HG02840 (cell line): ENCODE results near the gene NOL3.
A peak's percentile ranks its signal among the peaks of the same experiment; 100 is the strongest.
"Not testable (repeated sequence)": the region's sequence is repeated elsewhere in the genome, so short reads cannot be mapped to it uniquely, and the experiment has no call there.

Experiments used
- ATAC-seq: cut with Tn5 transposase; IDR thresholded peaks from one replicate; pipeline ENCODE4 v1.9.1; 2021; ENCODE audit warnings: mild to moderate bottlenecking, moderate library complexity, moderate number of reproducible peaks; ENCODE audit not compliant: unreplicated experiment, low FRiP score

The NOL3 gene

DNA sequence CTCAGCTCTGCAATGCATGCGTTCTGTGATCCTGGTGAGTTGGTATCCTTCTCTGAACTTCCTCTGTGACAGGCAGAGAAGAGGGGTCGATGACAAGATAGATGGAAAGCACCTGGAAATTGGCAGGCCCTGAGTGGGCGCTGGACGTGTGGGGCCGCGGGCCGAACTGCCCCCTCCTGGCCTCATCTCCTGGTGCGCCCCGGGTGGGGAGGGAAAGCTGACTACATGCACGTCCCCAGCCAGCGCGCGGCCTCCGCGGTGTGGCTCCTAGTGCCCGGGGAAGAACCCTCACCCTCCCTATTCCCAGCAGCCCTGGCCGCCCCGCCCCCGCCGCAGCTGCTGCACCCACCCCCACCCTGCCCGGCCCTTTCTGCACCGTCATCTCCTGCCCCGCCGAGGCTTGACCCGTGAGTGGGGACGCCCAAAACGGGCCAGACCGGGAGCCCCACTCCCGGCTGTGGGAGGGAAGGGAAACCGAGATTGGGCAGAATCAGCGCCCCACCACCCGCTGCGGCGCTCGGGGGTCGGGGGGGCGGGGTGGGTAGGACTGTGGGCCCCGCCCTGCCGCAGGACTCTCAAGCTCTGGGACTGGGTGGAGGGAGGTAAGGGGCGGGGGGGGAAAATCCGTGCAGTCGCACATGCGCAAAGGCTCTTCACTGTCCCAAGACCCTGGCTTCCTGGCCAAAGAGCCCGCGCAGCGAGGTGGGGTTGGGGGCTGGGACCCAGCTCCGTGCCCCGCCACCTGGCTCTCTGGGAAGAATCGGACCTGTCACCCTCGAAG is at the start of gene NOL3:
Gene NOL3 (plus strand): TSS at position 371 of the 781 bp plus-strand sequence.
- ATAC-seq: peak; percentile 39

- ATAC-seq: not testable (repeated sequence)
Measured at GRCh38 chr16:67122799-67123198, 47.5 kb upstream of the NOL3 start.

- ATAC-seq: no peak
Measured at GRCh38 chr16:67128417-67128816, 41.9 kb upstream of the NOL3 start.

GRCh38 chr16:67128887-67129286 is 41.5 kb upstream of the NOL3 start:
- ATAC-seq: no peak

DNA sequence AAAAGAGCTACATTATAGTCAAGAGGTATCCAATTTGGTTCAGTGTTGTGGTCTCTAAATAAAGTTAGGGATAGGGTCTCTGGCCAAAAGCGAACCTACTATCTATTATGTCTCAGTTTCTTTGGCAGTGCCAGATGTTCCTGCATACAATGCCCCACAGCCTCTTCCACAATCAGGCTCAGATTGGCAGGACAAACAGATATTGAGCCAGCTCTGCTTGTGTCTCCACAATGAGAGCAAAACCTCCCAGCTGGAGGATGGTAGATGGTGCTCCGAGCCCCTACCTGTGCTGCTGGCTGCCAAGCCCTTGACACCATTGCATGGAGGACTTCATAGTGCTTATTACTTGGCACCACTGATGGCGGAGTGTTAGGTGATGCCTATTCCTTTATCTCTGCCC is 40.9 kb upstream of the NOL3 start:
- ATAC-seq: no peak

DNA sequence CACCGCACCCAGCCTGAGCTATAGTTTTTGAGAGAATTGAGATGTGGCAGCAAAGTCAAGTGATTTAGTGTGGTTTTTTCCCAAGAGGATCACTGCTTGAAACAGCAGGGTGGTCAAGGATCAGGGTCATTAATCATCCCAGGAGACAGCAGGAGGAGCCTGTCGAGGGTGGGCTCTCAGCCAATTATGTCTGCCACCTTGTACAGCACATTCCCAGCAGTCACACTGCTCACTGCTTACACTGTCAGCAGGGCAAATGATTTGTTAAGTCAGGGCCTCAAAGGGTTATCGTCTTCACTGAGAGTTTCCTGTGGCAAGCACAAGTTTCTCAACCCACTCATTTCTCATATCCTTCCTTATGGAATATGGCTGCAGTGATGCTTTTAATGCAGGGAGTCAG is 32.7 kb upstream of the NOL3 start:
- ATAC-seq: no peak

DNA sequence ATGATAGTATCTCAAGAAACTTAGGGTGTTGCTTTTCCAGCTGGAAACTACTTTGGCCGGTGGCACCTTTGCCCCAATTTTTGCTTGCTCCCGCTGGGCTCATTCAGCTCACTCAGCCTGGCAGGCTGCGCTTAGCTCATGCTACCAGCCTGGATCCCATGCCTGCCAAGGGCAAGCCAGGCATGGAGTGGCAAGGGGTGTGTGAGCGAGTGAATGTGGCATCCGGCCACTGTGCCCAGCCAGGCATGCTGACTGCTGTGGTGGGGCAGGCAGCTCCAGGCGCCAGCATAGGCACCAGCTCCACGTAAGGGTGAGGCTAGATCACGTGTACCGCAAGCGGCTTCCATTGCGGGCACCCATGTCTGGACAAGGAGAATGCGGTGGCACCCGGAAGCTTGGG is 28.9 kb upstream of the NOL3 start:
- ATAC-seq: no peak

GRCh38 chr16:67142342-67142741 is 28.0 kb upstream of the NOL3 start:
- no peak for ATAC-seq

- ATAC-seq: no peak
Measured at GRCh38 chr16:67144943-67145342, 25.4 kb upstream of the NOL3 start.

DNA sequence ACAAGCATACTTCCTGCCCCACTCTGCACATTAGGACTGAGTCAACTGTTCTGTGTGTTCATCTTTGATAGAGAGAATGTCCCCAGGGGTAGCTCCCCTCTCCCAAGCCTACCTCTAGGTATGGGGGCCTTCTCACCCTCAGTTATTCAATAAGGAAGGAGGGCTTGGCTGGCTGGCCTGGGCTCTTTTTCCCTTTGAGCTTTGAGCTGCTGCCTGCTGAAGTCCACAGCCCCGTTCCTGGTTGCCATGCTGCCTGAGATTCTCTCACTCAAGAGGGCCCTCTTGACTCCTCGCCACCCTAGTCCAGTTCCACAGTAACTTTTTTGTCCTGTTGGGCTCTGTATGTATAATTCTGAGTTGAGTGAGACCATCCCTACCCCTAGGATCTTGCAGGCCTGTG is 24.6 kb upstream of the NOL3 start:
- no peak for ATAC-seq

GRCh38 chr16:67146523-67147357 is 23.6 kb upstream of the NOL3 start:
- ATAC-seq: no peak

DNA sequence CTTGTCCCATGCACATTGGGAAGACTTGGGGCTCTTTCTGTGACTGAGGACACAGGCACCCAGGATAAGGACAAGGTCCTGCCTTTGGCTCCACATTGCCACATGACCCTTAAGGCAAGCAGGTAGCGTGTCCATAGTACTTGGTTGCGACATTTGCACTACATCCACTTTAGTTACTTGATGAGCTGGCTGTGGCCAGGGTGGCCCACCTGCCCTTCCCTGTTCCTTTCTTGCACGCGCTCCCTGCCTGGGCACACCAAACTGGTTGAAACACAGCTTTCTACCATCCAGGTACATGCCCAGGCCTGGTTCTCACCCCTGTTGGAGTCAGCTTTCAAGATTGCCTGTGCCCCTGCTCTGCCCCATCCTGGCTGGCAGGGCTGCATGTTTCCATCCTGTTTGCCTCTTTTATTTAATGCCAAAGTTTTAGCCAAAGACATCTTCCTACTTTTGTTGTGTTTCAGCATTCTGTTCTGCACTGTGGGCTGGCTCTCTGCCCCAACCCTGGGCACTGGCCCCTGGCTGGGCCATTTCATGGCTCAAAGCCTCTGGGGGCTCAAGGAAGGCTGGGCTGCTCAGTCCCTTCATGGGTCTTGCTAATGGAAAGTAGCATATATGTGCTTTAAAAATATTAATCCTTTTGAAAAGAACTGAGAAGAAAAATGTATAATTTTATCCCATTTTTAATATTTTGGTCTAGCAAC is 22.7 kb upstream of the NOL3 start:
- no peak for ATAC-seq

- no peak for ATAC-seq
Measured at GRCh38 chr16:67148221-67148620, 22.1 kb upstream of the NOL3 start.

DNA sequence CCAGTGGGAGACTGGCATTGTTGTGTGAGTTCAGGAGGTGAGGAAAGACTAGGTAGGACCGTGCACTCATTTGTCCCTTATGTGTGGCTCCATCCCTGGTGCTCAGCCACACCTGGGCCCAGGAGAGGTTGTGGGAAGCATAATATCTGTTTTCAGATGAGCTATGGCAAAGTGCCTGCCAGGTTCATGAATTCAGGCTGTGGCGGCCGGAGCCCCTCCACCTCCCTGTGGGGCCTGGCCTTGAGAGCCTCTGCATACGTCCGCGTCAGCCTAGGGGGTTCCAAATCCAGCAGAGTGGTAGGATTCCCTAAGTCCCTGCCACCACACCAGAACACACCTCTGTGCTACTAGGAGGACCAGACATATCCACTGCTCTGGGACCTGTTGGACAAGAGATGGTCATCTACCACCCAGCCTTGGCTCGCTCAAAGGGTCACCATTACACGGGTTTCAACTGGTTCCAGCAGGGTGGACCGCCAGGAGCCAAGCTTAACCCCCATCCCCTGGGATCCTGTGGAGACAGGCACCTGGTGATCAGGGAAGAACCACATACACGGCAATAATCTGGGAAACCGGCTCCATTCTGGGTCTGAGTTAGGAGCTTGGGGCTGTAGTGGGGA is 21.6 kb upstream of the NOL3 start:
- ATAC-seq: no peak

DNA sequence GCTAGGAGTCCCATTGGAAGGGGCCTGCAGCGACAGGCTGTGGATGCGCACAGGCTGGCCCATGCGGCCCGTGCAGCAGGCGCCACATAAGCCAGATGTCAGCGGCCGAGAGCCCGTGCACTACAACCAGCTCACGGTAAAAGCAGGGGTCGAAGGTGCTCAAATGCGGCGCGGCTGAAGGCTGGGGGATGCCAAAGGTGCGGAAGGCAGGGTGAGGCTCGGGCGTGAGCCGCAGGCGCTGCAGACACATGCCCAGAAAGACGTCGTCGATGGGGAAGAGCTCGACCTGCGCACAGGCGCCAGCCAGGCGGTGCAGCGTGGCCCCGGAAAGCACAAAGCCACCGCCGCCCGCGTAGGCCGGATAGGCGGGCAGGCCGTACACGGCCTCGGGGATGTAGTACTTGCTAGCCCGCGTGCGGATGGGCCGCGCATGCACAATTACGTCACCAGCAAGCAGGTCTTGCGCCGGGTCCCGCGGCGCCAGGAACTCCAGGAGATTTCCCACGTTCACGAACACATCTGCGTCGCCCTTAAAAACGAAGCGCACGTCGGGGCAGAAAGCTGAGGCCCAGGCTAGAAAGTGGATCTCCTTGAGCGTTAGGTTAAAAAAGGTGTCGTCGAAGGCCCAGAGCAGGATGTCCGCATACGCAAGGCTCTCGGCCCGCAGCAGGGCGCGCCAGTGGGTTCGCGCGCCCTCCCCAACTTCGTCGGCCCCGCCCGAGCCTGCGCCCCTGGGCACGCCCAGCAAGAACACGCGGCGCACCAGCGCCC is 20.9 kb upstream of the NOL3 start:
- no peak for ATAC-seq

GRCh38 chr16:67150047-67150832 is 20.1 kb upstream of the NOL3 start:
- ATAC-seq: no peak

DNA sequence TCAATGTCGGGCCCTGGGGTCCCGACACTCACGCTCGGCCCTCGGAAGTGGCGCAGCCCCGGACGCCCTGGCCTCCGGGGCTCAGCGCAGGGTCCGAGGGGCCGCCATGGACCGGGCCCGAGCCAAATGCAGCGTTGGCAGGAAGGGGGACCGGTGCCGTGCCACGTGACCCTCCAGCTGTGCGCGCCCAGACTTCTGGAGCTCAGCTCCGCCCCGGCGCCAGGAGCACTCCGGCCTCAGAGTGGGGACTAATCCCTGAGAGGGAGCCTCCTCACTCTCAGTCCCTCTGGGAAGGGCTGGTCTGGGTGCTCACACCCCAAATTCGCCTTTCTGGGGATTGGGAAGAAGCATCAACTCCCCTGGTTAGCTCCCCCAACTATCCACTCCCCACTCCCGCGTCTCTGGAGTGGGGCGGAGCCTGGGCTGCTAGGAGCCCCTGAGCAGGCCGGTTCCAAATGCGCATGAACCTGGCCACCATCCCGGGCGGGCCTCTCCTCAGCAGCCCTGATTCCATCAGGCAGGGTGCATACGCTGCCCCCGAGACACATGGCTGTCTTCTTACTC is 19.4 kb upstream of the NOL3 start, which contains the start of gene B3GNT9:
Gene B3GNT9 (minus strand): TSS at position 166 of the 564 bp plus-strand sequence. CDS start 513 bp downstream, outside the sequence.
- no peak for ATAC-seq

GRCh38 chr16:67151431-67152097 is 18.8 kb upstream of the NOL3 start:
- ATAC-seq: no peak
